ENCODE measurements around the gene SMIM45.

SMIM45 gene

DNA sequence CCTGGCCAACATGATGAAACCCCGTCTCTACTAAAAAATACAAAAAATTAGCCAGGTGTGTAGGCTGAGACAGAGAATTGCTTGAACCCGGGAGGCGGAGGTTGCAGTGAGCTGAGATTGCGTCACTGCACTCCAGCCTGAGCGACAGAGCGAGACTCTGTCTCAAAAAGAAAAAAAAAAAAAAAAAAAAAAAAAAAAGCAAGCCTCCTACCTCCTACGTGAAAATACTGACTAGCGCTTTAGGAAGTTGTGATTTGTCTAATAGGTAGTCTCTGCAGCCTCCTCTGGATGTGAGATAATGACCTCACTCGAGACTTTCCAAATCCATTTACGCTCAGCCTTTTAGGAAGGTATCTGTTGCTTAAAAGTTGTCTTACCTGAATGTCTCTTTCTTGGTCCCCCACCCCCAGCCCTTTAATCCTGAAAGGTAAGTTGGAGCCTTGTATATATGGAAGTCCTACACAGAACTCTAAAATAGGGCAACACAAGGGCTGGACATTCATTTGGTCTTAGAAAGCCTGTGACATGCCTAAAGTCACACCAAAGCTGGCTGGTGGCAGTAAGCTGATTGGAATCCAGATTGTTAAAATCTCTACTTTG is 22.8 kb downstream of the SMIM45 start:
- DNase-seq: no peak

GRCh38 chr22:41975299-41976069 is 23.5 kb downstream of the SMIM45 start:
- DNase-seq: no peak

GRCh38 chr22:41976070-41976901 is 24.3 kb downstream of the SMIM45 start:
- DNase-seq: peak; percentile 70

GRCh38 chr22:41976961-41977566 is 25.1 kb downstream of the SMIM45 start:
- DNase-seq: peak; percentile 18

GRCh38 chr22:41978732-41979131 is 26.8 kb downstream of the SMIM45 start:
- no peak for DNase-seq

- no peak for DNase-seq
Observed at GRCh38 chr22:41979423-41980250, 27.7 kb downstream of the SMIM45 start.

- DNase-seq: no peak
Observed at GRCh38 chr22:41982865-41983264, 30.9 kb downstream of the SMIM45 start.

DNA sequence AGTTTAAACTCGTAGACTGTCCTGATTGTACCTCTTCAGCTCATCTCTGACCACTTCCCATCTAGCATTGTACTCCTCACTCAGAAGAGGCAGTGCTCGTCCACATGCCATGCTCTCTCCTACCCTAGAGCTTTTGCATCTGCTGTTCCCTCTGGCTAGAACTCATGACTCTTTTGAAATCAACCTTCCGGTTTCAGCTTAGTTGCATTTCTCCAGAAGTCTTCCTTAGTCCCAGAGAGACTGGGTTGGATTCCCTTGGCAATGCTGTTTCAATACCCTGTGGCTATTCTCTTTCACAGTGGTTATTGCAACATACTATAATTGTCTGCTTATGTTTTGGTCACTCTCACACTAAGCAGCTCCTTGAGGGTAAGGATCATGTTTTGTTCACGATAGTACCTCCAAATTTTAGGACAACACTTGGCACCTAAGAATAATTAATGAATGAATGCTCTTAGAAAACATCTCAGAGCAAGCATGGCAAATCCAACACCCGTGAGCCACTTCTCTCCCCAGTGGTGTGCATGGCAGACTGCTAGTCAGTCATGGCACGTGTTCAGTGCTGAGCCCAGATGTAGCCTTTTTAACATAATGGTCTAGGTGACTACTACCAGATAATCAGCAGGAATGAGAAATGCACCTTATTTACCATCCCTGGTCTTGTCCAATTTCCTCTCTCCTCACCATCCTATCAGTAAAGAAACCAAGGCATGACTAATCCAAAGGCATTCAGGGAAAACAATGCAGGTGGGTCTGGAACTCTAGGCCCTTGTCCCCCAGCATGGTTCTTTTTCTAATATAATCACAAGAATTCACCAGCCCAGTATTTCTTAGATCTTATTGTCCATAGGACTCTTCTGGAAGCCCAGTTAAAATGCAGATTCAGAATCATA is 31.8 kb downstream of the SMIM45 start:
- no peak for DNase-seq

DNA sequence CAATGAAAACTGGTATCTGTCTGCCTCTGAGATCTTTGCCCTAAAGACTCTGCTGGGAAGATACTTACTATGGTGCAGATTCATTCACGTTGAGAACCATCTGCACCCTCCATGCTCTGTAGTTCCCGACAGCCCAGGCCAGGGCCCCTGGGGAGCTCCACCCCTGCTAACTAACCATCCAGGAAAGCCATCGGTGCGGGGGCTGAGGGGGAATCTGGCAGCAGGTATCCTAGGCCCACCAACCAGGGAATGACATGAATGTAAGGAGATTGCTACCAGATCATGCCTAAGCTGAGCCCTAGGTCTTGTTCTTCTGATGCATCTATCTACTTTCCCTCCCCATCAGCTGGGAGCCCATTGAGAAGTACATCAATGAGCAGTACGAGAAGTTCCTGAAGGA is 35.3 kb downstream of the SMIM45 start:
- DNase-seq: no peak

DNA sequence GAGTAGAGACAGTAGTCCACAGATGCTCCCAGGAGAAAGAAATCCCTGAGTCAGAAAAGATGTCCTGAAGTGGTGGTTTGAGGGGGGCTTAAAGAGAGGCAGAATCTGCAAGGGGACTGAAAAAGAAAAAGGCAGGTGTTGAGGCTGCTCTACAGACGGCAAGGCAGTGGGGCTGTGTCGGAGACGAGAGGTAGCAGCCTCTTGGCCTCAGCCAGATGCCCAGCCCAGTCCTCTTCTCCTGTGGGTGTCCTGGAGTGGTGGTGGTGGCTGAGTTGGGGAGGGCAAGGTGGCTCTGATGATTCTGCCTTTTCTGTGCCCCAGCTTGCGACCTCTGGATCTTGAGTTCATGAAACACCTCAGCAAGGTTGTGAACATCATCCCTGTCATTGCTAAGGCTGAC is 37.3 kb downstream of the SMIM45 start:
- no peak for DNase-seq

- no peak for DNase-seq
Observed at GRCh38 chr22:41991111-41991510, 39.2 kb downstream of the SMIM45 start.

DNA sequence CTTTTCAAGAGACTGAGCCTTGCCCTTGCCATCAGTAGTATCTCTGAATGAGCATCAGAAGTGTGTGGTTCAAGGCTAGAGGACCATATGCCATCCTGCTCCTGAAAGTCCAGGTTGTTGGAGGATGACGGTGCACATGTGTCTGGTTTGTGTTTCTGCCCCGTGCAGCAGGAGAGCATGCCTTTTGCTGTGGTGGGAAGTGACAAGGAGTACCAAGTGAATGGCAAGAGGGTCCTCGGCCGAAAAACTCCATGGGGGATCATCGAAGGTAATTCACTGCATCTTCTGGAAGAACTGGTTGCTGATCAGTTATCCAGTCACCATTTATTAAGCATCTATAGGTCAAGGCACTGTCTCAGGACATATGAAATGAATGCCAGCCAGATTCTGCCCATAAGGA is 40.5 kb downstream of the SMIM45 start:
- DNase-seq: no peak

DNA sequence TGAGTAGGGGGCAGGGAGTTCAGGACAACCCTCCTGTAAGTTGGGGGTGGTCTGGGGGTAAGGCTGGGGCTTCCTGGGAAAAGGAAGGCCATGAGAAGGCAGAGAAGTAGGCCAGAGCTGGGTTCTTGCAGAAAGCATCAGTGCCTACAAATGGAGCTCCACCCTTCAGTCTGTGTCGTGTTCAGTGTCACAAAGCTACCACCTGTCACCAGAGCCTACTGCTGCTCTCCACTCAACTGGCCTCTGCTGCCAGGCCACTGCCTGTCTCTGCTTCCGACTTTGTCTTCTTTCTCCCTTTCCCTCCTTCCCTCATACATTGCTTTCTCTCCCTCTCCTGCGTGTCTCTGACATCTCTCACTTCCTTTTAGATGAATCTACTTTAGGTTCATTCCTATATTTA is 43.3 kb downstream of the SMIM45 start:
- DNase-seq: no peak

GRCh38 chr22:41996826-41997225 is 44.9 kb downstream of the SMIM45 start:
- no peak for DNase-seq

DNA sequence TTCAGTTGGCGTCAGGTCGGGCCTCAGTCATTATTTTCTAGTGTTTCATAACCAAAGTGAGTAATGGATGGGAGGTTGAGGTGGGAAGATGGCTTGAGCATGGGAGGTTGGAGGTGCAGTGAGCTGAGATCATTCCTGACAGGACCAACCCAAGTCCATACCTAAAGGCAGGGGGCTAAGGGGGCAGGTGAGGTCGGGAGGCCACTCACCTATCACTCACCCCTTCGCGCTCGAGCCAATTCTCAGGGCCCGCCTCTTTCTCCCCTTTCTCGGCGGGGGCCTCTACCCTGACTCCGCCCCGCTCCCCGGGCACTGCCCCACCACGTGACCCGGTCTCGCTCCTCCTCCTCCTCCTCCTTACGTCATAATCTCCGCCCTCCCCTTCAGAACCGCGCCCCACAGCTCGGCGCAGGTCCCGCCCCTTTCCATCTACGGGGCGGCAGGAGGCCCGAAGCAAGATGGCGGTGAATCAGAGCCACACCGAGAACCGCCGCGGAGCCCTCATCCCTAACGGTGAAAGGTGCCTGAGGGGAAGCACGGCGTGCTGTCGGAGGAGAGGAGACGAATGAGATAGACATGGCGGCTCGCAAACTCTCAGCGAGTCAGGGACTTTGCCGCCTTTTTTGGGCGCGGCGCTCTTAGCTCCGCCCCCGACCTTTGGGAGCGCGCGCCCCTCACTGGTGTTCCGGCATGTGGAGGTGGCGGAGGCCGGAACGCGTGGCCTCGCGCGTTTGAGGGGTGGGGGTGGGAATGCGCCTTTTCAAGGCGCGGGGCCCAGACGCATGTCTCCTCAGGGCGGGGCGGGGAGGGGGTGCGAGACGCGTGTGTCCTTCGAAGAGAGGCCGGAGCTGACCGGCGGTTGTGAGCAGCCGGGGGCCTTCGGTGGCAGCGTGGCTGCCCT is 46.7 kb downstream of the SMIM45 start, which contains the start of gene WBP2NL:
Gene WBP2NL (plus strand): TSS at position 428 of the 901 bp plus-strand sequence. CDS start 31 bp downstream, at position 459.
- DNase-seq: peak; percentile 89

DNA sequence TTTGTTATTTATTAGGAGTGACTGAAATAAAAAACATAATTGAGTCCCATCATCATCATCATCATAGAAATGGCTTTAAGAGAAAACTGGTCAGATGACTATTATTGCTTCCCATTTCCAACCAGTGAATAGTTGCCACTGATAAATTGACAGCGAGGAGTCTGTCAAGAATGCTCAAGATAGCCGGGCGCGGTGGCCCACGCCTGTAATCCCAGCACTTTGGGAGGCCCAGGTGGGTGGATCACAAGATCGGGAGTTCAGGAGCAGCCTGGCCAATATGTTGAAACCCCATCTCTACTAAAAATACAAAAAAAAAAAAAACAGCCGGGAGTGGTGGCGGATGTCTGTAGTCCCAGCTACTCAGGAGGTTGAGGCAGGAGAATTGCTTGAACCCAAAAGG is 48.5 kb downstream of the SMIM45 start:
- no peak for DNase-seq

DNA sequence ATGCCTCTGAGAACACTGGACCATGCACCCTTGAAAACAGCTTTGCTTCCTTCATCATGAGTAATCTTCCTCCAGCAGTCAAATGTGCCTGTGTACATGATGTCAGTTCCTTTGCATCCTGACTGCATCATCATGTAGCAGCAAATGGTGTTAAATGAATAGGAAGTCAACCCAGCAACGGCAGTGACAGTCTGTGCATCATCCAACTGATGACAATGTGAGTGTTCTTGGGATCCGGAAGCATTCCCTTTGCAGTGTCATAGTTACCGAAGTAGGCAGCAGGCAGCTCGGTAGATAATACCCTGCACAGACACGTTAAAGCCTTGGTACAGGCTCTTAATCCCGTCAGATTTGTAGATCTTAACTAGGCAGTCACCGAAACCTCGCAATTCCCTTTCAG is 49.2 kb downstream of the SMIM45 start:
- no peak for DNase-seq

- DNase-seq: no peak
Observed at GRCh38 chr22:42001706-42002105, 49.8 kb downstream of the SMIM45 start.

- DNase-seq: no peak
Observed at GRCh38 chr22:42007922-42008321, 56.0 kb downstream of the SMIM45 start.

Measured in stimulated activated CD4-positive, alpha-beta T cell treated with anti-CD3 and anti-CD28 coated beads, Interleukin-15, amount 100 ng/mL, for 24 hours (primary cell).